Lower leg skin (tissue), 3 donors: Measurements from ENCODE around the gene AVPR2.

Experiments used
- POLR2A ChIP-seq, 2 donors: fragments of 450-650 bp; IDR thresholded peaks; one replicate each; pipeline ENCODE4 v1.6.1; 2016 to 2017; ENCODE audit warnings: antibody characterized with exemption in 2 of 2, mild to moderate bottlenecking in 1 of 2, moderate library complexity in 1 of 2
- TF ChIP-seq, protein P1 (sequence below), 3 donors: fragments of 450-650 bp; IDR thresholded peaks; one replicate each; pipeline ENCODE4 v1.5.1; 2016; ENCODE audit warnings: antibody characterized with exemption in 3 of 3, mild to moderate bottlenecking in 3 of 3, moderate library complexity in 2 of 3

- TF ChIP-seq, protein P1, sequence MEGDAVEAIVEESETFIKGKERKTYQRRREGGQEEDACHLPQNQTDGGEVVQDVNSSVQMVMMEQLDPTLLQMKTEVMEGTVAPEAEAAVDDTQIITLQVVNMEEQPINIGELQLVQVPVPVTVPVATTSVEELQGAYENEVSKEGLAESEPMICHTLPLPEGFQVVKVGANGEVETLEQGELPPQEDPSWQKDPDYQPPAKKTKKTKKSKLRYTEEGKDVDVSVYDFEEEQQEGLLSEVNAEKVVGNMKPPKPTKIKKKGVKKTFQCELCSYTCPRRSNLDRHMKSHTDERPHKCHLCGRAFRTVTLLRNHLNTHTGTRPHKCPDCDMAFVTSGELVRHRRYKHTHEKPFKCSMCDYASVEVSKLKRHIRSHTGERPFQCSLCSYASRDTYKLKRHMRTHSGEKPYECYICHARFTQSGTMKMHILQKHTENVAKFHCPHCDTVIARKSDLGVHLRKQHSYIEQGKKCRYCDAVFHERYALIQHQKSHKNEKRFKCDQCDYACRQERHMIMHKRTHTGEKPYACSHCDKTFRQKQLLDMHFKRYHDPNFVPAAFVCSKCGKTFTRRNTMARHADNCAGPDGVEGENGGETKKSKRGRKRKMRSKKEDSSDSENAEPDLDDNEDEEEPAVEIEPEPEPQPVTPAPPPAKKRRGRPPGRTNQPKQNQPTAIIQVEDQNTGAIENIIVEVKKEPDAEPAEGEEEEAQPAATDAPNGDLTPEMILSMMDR (IDR thresholded peaks at IDR 0.05) = no peak
- TF ChIP-seq POLR2A (IDR thresholded peaks at IDR 0.05) = no peak
Observed at GRCh38 chrX:153911798-153912197, 7.3 kb downstream of the AVPR2 start.
